Activated B cell treated with CpG ODN at 0.5 μM for 24 hours (primary cell): ENCODE measurements around the gene PDIA4. TPM values are rescaled to one million over a fixed set of nuclear protein-coding genes. Genes with fewer than 3 reads are reported as not detected.

Experiments used
- ATAC-seq: fragments of 200-7000 bp; cut with Tn5 transposase; one replicate; pipeline ENCODE4 v1.10.0; 2021; ENCODE audit warnings: low read depth, mild to moderate bottlenecking, moderate library complexity
- CTCF ChIA-PET: fragments of 350-600 bp; sonication (Branson Sonifier 250); formaldehyde crosslinking; loops from one replicate; lab custom pipeline; 2021; ENCODE audit warnings: antibody characterized with exemption; lab: Charles Lee
- POLR2A ChIA-PET: fragments of 350-600 bp; sonication (Branson Sonifier 250); formaldehyde crosslinking; loops from one replicate; lab custom pipeline; 2021; ENCODE audit warnings: antibody characterized with exemption; lab: Charles Lee
- DNase-seq: peaks from one replicate; pipeline ENCODE4 v3.0.0; 2022
- H3K27ac Mint-ChIP-seq: one replicate; pipeline ENCODE4 v1.8.0; 2020; ENCODE audit warnings: mixed read lengths
- H3K27me3 Mint-ChIP-seq: one replicate; pipeline ENCODE4 v1.8.0; 2021; ENCODE audit warnings: mixed read lengths
- H3K36me3 Mint-ChIP-seq: one replicate; pipeline ENCODE4 v1.8.0; 2021; ENCODE audit warnings: low read depth, mixed read lengths
- H3K4me1 Mint-ChIP-seq: one replicate; pipeline ENCODE4 v1.8.0; 2021; ENCODE audit warnings: mixed read lengths
- H3K4me3 Mint-ChIP-seq: one replicate; pipeline ENCODE4 v1.8.0; 2020; ENCODE audit warnings: mild to moderate bottlenecking, mixed read lengths
- H3K9me3 Mint-ChIP-seq: one replicate; pipeline ENCODE4 v1.8.0; 2020; ENCODE audit warnings: mixed read lengths
- intact Hi-C: fragments of 100-400 bp; cut with micrococcal nuclease; formaldehyde crosslinking; loops from one replicate; pipeline ENCODE4 v1.15.1; 2024
- total RNA-seq: library from RNA; stranded (reverse); gene quantifications from 2 replicates; pipeline ENCODE4 v1.2.3, GENCODE V29; 2022
- TF ChIP-seq, protein P1 (sequence below): fragments of 200-600 bp; IDR thresholded peaks from one replicate; pipeline ENCODE4 v1.8.0; 2022; ENCODE audit warnings: antibody characterized with exemption, mild to moderate bottlenecking

PDIA4 gene
- total RNA-seq, 1 donor from 2014 or later, result 59.4 TPM

DNA sequence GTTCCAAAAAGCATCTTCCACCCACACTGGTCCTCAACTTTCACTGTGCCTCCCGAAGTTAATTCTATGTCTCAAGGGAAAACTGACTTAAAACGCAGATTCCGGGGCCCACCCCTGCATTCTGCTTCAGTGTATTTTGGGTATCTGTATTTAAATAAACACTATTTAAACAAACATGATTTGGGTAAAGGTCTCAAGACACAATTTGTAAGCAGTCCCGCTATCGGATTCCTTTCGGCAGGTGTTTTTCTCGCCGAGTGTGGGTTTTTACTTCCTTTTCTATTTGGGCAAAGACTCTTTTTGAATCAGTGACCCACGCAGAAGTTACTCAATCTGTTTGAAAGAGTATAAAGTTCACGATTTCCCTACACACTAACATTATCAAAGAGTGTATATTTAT, 1.2 kb downstream of the PDIA4 start:
- DNase-seq (no peak), ATAC-seq (no peak)
- Mint-ChIP-seq H3K27me3 (no peaks in the 10 kb centered on the region), H3K4me3 (peak overlapping the region; percentile 92), H3K27ac (peak overlapping the region; percentile 89), H3K9me3 (no peaks in the 10 kb centered on the region), H3K4me1 (peaks cover 47% of the 10 kb centered on the region), H3K36me3 (peaks cover 24% of the 10 kb centered on the region)
- TF ChIP-seq, protein P1, sequence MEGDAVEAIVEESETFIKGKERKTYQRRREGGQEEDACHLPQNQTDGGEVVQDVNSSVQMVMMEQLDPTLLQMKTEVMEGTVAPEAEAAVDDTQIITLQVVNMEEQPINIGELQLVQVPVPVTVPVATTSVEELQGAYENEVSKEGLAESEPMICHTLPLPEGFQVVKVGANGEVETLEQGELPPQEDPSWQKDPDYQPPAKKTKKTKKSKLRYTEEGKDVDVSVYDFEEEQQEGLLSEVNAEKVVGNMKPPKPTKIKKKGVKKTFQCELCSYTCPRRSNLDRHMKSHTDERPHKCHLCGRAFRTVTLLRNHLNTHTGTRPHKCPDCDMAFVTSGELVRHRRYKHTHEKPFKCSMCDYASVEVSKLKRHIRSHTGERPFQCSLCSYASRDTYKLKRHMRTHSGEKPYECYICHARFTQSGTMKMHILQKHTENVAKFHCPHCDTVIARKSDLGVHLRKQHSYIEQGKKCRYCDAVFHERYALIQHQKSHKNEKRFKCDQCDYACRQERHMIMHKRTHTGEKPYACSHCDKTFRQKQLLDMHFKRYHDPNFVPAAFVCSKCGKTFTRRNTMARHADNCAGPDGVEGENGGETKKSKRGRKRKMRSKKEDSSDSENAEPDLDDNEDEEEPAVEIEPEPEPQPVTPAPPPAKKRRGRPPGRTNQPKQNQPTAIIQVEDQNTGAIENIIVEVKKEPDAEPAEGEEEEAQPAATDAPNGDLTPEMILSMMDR, result no peak
- intact Hi-C loops, result loop anchor here (10.0 kb wide), 1 partner anchor 218 kb away; no protein-coding TSS in a partner anchor
- POLR2A ChIA-PET, result interaction anchor here (0.6 to 2.1 kb wide), 3 partner anchors 39 to 291 kb away, joined by 3 to 9 read pairs (median 7); no protein-coding TSS in a partner anchor
- CTCF ChIA-PET, result interaction anchor here (0.9 to 1.7 kb wide), 3 partner anchors 16 to 39 kb away, joined by 3 to 8 read pairs (median 4); no protein-coding TSS in a partner anchor

DNA sequence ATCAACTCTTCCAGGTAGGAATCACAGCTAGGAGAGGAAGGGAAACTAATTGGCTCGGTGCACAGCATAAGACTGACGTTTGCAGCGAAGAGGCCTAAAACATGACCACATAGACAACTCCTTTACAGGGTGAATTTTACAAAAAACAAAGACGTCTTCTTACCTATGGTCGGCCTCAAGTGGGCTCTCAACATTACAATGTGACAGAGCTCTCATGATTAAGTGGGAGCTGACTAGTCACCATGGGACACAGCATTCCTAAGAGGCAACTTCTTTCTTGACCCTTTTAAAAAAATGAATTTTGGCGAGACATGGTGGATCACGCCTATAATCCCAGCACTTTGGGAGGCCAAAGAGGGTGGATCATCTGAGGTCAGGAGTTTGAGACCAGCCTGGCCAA, 4.6 kb downstream of the PDIA4 start:
- Mint-ChIP-seq H3K27me3 (no peaks in the 10 kb centered on the region), H3K36me3 (peaks cover 46% of the 10 kb centered on the region), H3K4me1 (peaks cover 48% of the 10 kb centered on the region), H3K27ac (no peak overlapping the region), H3K4me3 (no peak overlapping the region), H3K9me3 (no peaks in the 10 kb centered on the region)
- ATAC-seq, result no peak
- no peak for DNase-seq
- ChIA-PET POLR2A (no interaction called here), CTCF (no interaction called here)
- TF ChIP-seq, protein P1, result no peak
- intact Hi-C loops, result loop anchor here (10.0 kb wide), 1 partner anchor 221 kb away; no protein-coding TSS in a partner anchor

DNA sequence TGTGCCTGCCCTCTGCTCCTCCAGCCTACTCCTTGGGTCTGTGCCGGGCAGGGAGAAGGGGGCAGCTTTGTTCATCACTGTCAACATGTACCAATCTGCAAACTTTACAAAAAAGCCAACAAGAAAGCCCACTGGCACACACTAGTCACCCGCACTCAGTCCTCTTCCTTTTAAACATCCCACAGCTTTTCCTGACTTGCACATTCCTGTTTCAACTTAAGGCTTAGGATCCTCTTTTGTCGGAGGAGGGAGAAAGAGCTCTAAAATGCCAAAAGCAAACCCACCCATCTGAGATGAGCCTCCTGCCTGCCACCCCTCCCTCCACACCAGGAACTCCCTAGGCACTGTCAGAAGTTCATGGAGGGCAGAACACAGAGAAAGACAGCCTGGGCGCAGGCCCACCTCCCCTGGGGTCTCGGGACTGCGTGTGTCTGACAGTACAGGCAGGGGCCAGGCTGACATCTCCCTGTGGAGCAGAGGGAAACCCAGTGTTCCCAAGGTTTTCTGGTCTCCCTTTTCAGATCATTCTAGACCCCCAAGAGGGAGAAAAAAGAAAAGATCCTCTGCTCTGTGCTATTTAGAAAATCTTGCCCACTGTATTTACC, 5.4 kb downstream of the PDIA4 start:
- Mint-ChIP-seq H3K4me3 (no peak overlapping the region), H3K27ac (no peak overlapping the region), H3K4me1 (peaks cover 48% of the 10 kb centered on the region), H3K36me3 (peaks cover 47% of the 10 kb centered on the region), H3K9me3 (no peaks in the 10 kb centered on the region), H3K27me3 (no peaks in the 10 kb centered on the region)
- no peak for ATAC-seq
- POLR2A ChIA-PET, result no interaction called here
- TF ChIP-seq, protein P1, result no peak
- no peak for DNase-seq
- intact Hi-C loops, result loop anchor here (10.0 kb wide), 1 partner anchor 222 kb away; no protein-coding TSS in a partner anchor
- CTCF ChIA-PET, result interaction anchor here (3.2 kb wide), 1 partner anchor 17 kb away, joined by 12 read pairs; no protein-coding TSS in a partner anchor

DNA sequence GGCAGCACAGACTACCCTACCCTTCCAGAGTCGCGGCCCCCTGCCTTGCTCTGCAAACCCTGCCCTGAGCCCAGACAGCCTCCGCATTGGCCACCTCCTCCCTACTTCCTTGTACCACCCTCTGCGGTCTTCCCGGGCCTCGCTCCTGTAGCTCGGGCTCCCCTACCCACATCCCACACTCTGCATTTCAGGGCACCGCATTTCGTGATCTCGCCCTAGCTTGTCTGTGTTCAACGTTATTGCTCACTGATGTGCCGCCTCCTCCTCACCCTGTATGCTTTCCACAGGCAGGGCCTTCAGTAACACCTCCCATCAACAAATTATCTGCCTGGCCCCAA, 6.6 kb downstream of the PDIA4 start:
- Mint-ChIP-seq H3K36me3 (peaks cover 50% of the 10 kb centered on the region), H3K27ac (peak overlapping the region; percentile 31), H3K4me3 (no peak overlapping the region), H3K27me3 (no peaks in the 10 kb centered on the region), H3K9me3 (no peaks in the 10 kb centered on the region), H3K4me1 (peaks cover 39% of the 10 kb centered on the region)
- ChIA-PET POLR2A (no interaction called here), CTCF (interaction anchor here (1.1 to 3.2 kb wide), 2 partner anchors 14 to 16 kb away, joined by 3 to 12 read pairs; no protein-coding TSS in a partner anchor)
- intact Hi-C loops, result loop anchor here (10.0 kb wide), 1 partner anchor 223 kb away; no protein-coding TSS in a partner anchor
- no peak for ATAC-seq
- TF ChIP-seq, protein P1, result no peak
- no peak for DNase-seq

DNA sequence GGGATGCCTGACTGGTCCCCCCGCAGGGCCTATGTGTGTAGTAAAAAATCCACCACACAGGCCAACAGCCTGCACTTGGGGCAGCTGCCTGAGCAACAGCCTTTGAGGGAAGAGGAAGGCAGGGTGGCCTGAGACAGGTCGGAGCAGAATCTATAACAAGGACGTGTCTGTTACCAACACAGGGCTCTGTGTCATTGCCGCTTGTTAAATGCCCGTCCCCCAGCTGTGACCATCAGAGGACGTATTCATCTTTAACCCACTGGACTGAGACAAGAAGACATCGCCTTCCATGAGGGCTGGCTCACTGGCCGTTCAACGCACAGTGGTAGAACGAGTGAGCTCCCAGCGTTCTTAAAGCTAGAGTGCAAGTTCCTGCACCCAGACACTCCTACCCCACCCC, 7.8 kb downstream of the PDIA4 start:
- TF ChIP-seq, protein P1, result no peak
- Mint-ChIP-seq H3K27ac (no peak overlapping the region), H3K36me3 (peaks cover 57% of the 10 kb centered on the region), H3K4me1 (peaks cover 27% of the 10 kb centered on the region), H3K27me3 (no peaks in the 10 kb centered on the region), H3K9me3 (no peaks in the 10 kb centered on the region), H3K4me3 (no peak overlapping the region)
- ATAC-seq, result no peak
- ChIA-PET CTCF (interaction anchor here (1.1 to 3.2 kb wide), 2 partner anchors 13 to 15 kb away, joined by 3 to 12 read pairs; no protein-coding TSS in a partner anchor), POLR2A (no interaction called here)
- intact Hi-C loops, result loop anchor here (10.0 kb wide), 1 partner anchor 224 kb away; no protein-coding TSS in a partner anchor
- no peak for DNase-seq
